Parathyroid adenoma (tissue), 2 donors: ENCODE data around the gene KIF26B.
"Not testable (repeated sequence)": the region's sequence is repeated elsewhere in the genome, so short reads cannot be mapped to it uniquely, and the experiment has no call there.

Experiments
- H2AFZ ChIP-seq: fragments of 300-600 bp; sonication (generic); one replicate; pipeline ENCODE4 v1.7.0; 2017; ENCODE audit warnings: antibody characterized with exemption, mild to moderate bottlenecking
- H3K27ac ChIP-seq: fragments of 300-600 bp; sonication (generic); one replicate; pipeline ENCODE4 v1.7.0; 2017
- H3K27me3 ChIP-seq: fragments of 300-600 bp; sonication (generic); one replicate; pipeline ENCODE4 v1.7.0; 2017; ENCODE audit warnings: low read length; ENCODE audit not compliant: control insufficient read depth, insufficient read depth
- H3K36me3 ChIP-seq: fragments of 300-600 bp; sonication (generic); one replicate; pipeline ENCODE4 v1.7.0; 2017; ENCODE audit warnings: low read length; ENCODE audit not compliant: control insufficient read depth, insufficient read depth
- H3K4me1 ChIP-seq: fragments of 300-600 bp; sonication (generic); one replicate; pipeline ENCODE4 v1.7.0; 2017; ENCODE audit warnings: control low read depth
- H3K4me2 ChIP-seq: fragments of 300-600 bp; sonication (generic); one replicate; pipeline ENCODE4 v1.7.0; 2017; ENCODE audit warnings: low read length
- H3K4me3 ChIP-seq: fragments of 300-600 bp; sonication (generic); one replicate; pipeline ENCODE4 v1.7.0; 2017; ENCODE audit warnings: low read depth, low read length
- H3K79me2 ChIP-seq: fragments of 300-600 bp; sonication (generic); one replicate; pipeline ENCODE4 v1.7.0; 2017; ENCODE audit warnings: control low read depth
- H3K9ac ChIP-seq: fragments of 300-600 bp; sonication (generic); one replicate; pipeline ENCODE4 v1.7.0; 2017; ENCODE audit warnings: mild to moderate bottlenecking
- H3K9me3 ChIP-seq: fragments of 300-600 bp; sonication (generic); one replicate; pipeline ENCODE4 v1.7.0; 2017; ENCODE audit warnings: low read length; ENCODE audit not compliant: control insufficient read depth
- TF ChIP-seq, protein P1 (sequence below): fragments of 300-600 bp; sonication (generic); IDR thresholded peaks from one replicate; pipeline ENCODE4 v1.7.0; 2017; ENCODE audit warnings: antibody characterized with exemption, mild to moderate bottlenecking
- donor health status: primary hyperparathyroidism.

Gene KIF26B

DNA sequence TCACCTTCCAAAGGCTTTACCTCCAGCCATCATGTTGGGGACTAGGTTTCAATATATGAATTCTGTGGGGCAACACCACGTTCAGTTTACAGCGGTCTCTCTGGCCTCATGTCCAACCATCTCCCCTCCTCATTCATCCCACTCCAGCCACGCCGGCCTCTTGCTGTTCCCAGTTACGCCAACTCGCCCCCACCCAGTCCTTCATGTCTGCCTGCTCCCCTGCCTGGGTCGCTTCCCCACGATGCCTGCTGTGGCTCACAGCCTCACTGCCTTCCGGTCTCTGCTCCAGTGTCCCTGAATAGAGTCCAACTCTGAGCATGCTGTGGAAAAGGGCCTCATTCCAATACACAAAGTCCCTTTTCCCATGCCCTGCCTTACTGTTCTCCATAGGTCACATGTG, 193.8 kb downstream of the KIF26B start:
- H2AFZ ChIP-seq: no peak overlapping the region
- H3K27me3 ChIP-seq: no peaks in the 10 kb centered on the region
- no peak overlapping the region for H3K4me3 ChIP-seq
- H3K36me3 ChIP-seq: no peaks in the 10 kb centered on the region
- no peak overlapping the region for H3K4me2 ChIP-seq
- H3K9me3 ChIP-seq: no peaks in the 10 kb centered on the region
- TF ChIP-seq, protein P1, sequence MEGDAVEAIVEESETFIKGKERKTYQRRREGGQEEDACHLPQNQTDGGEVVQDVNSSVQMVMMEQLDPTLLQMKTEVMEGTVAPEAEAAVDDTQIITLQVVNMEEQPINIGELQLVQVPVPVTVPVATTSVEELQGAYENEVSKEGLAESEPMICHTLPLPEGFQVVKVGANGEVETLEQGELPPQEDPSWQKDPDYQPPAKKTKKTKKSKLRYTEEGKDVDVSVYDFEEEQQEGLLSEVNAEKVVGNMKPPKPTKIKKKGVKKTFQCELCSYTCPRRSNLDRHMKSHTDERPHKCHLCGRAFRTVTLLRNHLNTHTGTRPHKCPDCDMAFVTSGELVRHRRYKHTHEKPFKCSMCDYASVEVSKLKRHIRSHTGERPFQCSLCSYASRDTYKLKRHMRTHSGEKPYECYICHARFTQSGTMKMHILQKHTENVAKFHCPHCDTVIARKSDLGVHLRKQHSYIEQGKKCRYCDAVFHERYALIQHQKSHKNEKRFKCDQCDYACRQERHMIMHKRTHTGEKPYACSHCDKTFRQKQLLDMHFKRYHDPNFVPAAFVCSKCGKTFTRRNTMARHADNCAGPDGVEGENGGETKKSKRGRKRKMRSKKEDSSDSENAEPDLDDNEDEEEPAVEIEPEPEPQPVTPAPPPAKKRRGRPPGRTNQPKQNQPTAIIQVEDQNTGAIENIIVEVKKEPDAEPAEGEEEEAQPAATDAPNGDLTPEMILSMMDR: no peak
- H3K27ac ChIP-seq: no peak overlapping the region
- H3K4me1 ChIP-seq: no peaks in the 10 kb centered on the region
- H3K79me2 ChIP-seq: no peaks in the 10 kb centered on the region
- H3K9ac ChIP-seq: no peak overlapping the region

DNA sequence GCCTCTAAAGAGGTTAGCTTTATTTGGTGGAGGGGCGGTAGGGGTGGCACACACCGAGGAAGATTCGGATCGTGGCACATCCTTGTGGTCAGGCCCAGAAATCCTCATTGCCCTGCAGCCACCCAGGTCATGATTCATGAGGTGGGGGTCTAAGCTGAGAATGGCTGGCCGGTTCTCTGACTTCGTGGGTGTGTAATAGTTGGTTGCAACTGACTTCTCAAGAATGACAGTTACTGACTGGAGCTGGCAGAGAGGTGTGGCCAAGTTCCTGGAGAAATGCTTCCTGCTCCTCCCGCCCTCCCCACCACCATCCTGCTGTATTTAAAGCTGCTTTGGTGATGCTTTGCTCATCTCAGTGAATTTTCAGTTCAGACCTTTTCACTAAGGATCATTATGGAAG, 198.6 kb downstream of the KIF26B start:
- Histone ChIP-seq H3K36me3 (no peaks in the 10 kb centered on the region), H3K79me2 (no peaks in the 10 kb centered on the region), H3K9me3 (no peaks in the 10 kb centered on the region), H3K9ac (no peak overlapping the region), H3K27me3 (no peaks in the 10 kb centered on the region), H2AFZ (no peak overlapping the region), H3K27ac (no peak overlapping the region), H3K4me2 (no peak overlapping the region), H3K4me1 (no peaks in the 10 kb centered on the region), H3K4me3 (no peak overlapping the region)
- TF ChIP-seq, protein P1: no peak

DNA sequence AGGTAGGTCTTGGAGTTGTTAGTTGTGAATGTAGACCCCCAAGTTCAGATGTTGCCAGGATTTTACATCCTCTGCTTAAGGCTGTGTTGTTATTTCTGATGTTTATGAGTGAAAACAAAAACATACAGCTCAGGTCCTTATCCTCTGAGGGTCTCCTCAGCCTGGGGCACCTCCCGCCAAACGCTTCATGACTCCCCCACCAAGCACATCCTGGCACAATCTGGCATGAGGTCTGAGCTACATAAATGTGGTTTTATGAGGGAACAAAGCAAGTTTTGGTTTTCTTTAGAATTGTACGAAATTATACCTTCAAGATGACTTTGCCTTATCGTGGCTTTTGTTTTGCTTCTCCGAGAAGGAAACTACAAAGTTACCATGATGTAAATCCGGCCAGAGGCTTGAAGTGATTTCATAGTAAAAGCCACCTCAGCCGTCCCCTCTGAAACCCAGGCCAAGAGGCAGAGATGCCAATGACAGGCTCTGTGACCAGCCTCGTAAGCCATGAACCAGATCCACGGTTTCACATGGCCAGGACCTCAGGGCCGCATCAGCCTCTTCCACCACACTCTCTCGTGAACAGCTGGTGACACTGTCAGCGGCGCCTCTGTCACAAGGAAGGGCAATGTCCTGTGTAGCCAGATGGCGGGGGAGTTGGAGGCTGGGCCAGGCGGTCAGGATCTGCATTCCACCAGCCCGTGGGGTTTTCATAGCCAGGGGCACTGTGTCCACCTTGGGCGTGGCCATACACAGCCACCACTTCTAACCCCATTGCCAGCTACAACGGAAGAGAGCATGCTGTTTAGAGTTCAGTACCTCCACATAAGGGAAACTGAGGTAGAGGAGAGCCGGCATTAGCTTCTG, 199.4 kb downstream of the KIF26B start:
- Histone ChIP-seq H3K27ac (no peak overlapping the region), H3K4me3 (no peak overlapping the region), H3K9ac (no peak overlapping the region), H2AFZ (no peak overlapping the region), H3K27me3 (no peaks in the 10 kb centered on the region), H3K36me3 (no peaks in the 10 kb centered on the region), H3K9me3 (no peaks in the 10 kb centered on the region), H3K4me2 (no peak overlapping the region), H3K79me2 (no peaks in the 10 kb centered on the region), H3K4me1 (no peaks in the 10 kb centered on the region)
- TF ChIP-seq, protein P1: no peak

DNA sequence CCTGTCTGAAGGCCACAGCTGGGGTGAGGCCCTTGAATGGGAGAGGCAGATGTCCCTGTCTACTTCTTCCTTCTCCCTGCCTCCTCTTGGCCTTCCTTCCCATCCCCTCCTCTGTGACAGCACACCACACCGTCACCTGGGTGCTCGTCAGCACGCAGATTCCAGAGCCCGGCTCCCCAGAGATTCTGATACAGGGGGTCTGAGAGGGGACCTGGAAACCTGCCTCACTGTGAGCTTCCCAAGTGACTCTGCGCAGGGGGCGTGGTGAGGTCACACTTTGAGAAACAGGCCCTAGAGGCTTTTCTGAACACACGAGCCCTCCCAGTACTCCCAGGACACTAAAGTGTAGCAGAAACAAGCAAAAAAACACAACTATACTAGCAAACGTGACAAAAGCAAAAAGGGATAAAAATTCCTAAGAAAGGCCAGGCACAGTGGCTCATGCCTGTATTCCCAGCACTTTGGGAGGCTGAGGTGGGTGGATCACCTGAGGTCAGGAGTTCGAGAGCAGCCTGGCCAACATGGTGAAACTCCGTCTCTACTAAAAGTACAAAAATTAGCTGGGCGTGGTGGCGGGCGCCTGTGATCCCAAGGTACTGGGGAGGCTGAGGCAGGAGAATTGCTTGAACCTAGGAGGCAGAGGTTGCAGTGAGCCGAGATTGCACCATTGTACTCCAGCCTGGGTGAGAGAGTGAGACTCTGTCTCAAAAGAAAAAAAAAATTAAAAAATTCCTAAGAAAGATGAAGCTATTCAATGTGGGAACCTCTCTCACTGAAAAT, 201.3 kb downstream of the KIF26B start:
- H3K27me3 ChIP-seq, H3K4me2 ChIP-seq, H3K79me2 ChIP-seq, H3K9ac ChIP-seq, H3K4me1 ChIP-seq, H2AFZ ChIP-seq, H3K9me3 ChIP-seq, H3K27ac ChIP-seq, H3K36me3 ChIP-seq, H3K4me3 ChIP-seq: not testable (repeated sequence)

DNA sequence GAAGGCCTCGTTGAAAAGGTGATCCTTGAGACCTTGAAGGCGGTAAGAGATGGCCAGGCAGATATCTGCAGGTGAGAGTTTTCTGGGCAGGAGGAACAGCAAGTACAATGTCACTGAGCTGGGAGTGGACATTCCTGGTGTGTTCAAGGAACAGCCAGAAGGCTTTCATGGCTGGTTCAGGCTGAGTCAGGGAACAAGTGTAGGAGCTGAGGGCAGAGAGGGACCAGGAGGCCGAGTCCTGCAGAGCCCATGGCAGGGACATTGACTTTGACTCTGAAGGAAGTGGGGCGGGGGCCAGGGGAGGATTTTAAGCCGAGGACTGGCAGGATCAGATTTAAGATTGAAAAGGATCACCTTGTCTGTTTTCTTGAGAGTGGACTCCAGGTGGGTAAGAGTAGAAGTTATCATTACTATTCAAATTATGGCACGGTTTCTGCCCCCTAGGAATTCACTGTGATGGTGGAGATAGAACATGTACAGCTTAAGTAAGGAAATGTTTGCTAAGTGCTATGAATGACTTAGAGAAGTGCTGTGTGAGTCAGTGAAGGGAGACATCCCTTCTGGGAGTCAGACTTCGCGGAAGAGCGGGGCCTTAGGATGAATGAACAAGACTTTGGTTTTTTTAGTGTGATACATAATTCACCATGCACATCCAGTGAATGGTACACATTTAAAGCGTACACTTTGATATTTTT, 202.3 kb downstream of the KIF26B start:
- no peak overlapping the region for H3K4me2 ChIP-seq
- TF ChIP-seq, protein P1: no peak
- H3K27ac ChIP-seq: no peak overlapping the region
- no peaks in the 10 kb centered on the region for H3K9me3 ChIP-seq
- H3K4me3 ChIP-seq: no peak overlapping the region
- H2AFZ ChIP-seq: no peak overlapping the region
- H3K36me3 ChIP-seq: no peaks in the 10 kb centered on the region
- no peak overlapping the region for H3K9ac ChIP-seq
- H3K4me1 ChIP-seq: no peaks in the 10 kb centered on the region
- H3K27me3 ChIP-seq: no peaks in the 10 kb centered on the region
- H3K79me2 ChIP-seq: no peaks in the 10 kb centered on the region

DNA sequence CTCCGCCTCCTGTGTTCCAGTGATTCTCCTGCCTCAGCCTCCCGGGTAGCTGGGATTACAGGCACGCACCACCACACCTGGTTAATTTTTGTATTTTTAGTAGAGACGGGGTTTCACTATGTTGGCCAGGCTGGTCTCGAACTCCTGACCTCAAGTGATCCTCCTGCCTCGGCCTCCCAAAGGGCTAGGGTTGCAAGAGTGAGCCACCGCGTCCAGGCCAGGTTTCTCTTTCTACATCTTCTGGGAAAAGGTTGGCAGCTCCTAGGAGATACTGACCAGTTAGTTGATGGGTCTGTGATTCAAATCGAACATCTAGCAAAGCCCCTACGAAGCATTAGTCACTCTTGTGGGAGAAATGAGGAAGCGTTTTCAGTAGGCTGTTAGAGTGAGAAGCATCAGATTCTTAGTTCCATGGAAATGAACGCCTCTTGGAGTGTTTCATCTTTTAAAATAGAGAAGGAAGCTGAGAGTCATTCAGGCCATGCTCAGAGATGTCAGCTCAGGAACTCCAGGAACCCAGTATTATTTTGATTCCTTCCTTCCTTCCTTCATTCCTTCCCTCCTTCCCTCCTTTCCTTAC, 204.4 kb downstream of the KIF26B start:
- not testable (repeated sequence) for H3K4me1 ChIP-seq, H2AFZ ChIP-seq, H3K36me3 ChIP-seq, H3K79me2 ChIP-seq, H3K27me3 ChIP-seq, H3K27ac ChIP-seq, H3K4me3 ChIP-seq, H3K4me2 ChIP-seq, H3K9me3 ChIP-seq, H3K9ac ChIP-seq
